CD4-positive, alpha-beta T cell (primary cell): ENCODE results near the gene MVB12A. TPM values are rescaled to one million over a fixed set of nuclear protein-coding genes. Genes with fewer than 3 reads are reported as not detected.

Source experiments
- ATAC-seq: fragments of 200-7000 bp; cut with Tn5 transposase; one replicate; pipeline ENCODE4 v1.10.0; 2022; ENCODE audit warnings: mild to moderate bottlenecking; ENCODE audit not compliant: poor library complexity
- CTCF ChIA-PET: fragments of 350-600 bp; sonication (Branson Sonifier 250); formaldehyde crosslinking; loops from one replicate; lab custom pipeline; 2021; ENCODE audit warnings: antibody characterized with exemption, inconsistent platforms; lab: Charles Lee
- POLR2A ChIA-PET: fragments of 350-600 bp; sonication (Branson Sonifier 250); formaldehyde crosslinking; loops from one replicate; lab custom pipeline; 2021; ENCODE audit warnings: antibody characterized with exemption, inconsistent platforms; lab: Charles Lee
- DNase-seq, 14 experiments: peaks; one replicate each; pipeline ENCODE4 v3.0.0-alpha.2; 2013 to 2020; ENCODE audit warnings: mixed read lengths in 2 of 14
- H3K27ac ChIP-seq, 2 donors: one replicate each; pipeline versions ENCODE4 v1.5.1 to v1.7.0; 2013; ENCODE audit warnings: low read length in 2 of 2, low read depth in 1 of 2, mild to moderate bottlenecking in 1 of 2
- H3K27me3 ChIP-seq, 2 experiments: 1 replicate in 1 of 2; 2 replicates in 1 of 2; pipeline versions ENCODE4 v1.6.1 to v1.7.0; 2013; ENCODE audit warnings: low read length in 2 of 2, control low read depth in 1 of 2, mild to moderate bottlenecking in 1 of 2, moderate library complexity in 1 of 2; ENCODE audit not compliant: insufficient read depth in 2 of 2, control insufficient read depth in 1 of 2
- H3K36me3 ChIP-seq: one replicate; pipeline ENCODE4 v1.6.1; 2013; ENCODE audit warnings: low read length, control low read depth; ENCODE audit not compliant: insufficient read depth
- H3K4me1 ChIP-seq: one replicate; pipeline ENCODE4 v1.6.1; 2013; ENCODE audit warnings: low read length, control low read depth; ENCODE audit not compliant: insufficient read depth
- H3K4me3 ChIP-seq: one replicate; pipeline ENCODE4 v1.5.1; 2013; ENCODE audit warnings: mild to moderate bottlenecking, low read length, moderate library complexity
- H3K9me3 ChIP-seq, 2 experiments: 1 replicate in 1 of 2; 2 replicates in 1 of 2; pipeline versions ENCODE4 v1.6.1 to v1.7.0; 2013; ENCODE audit warnings: low read length in 2 of 2, mild to moderate bottlenecking in 2 of 2, control low read depth in 1 of 2, moderate library complexity in 1 of 2; ENCODE audit not compliant: control insufficient read depth in 1 of 2, insufficient read depth in 1 of 2
- H3K27ac Mint-ChIP-seq: one replicate; pipeline ENCODE4 v1.8.0; 2020; ENCODE audit warnings: mixed read lengths
- H3K27me3 Mint-ChIP-seq: one replicate; pipeline ENCODE4 v1.8.0; 2021; ENCODE audit warnings: mixed read lengths
- H3K36me3 Mint-ChIP-seq: one replicate; pipeline ENCODE4 v1.8.0; 2021; ENCODE audit warnings: low read depth, mixed read lengths
- H3K4me1 Mint-ChIP-seq: one replicate; pipeline ENCODE4 v1.8.0; 2021; ENCODE audit warnings: low read depth, mixed read lengths
- H3K4me3 Mint-ChIP-seq: one replicate; pipeline ENCODE4 v1.8.0; 2020; ENCODE audit warnings: mild to moderate bottlenecking, mixed read lengths
- H3K9me3 Mint-ChIP-seq: one replicate; pipeline ENCODE4 v1.8.0; 2020; ENCODE audit warnings: mixed read lengths
- intact Hi-C, 2 experiments: fragments of 100-400 bp; cut with DNase I in 1 of 2; cut with micrococcal nuclease in 1 of 2; formaldehyde crosslinking; loops; one replicate each; pipeline versions ENCODE4 v1.15.1 to v1.9.0; 2023 to 2025; cut with DNase I, micrococcal nuclease
- total RNA-seq, 174 experiments: library from RNA in 2 of 174; stranded (reverse) in 2 of 174; gene quantifications; one replicate each; pipeline ENCODE4 v1.2.3 and lab custom pipeline; 2021 to 2026
- TF ChIP-seq, protein P1 (sequence below): fragments of 200-600 bp; IDR thresholded peaks from one replicate; pipeline ENCODE4 v1.8.0; 2022; ENCODE audit warnings: antibody characterized with exemption, mild to moderate bottlenecking

MVB12A gene
- total RNA-seq, 2 experiments from 2014 or later = 9.8 to 10.7 TPM

DNA sequence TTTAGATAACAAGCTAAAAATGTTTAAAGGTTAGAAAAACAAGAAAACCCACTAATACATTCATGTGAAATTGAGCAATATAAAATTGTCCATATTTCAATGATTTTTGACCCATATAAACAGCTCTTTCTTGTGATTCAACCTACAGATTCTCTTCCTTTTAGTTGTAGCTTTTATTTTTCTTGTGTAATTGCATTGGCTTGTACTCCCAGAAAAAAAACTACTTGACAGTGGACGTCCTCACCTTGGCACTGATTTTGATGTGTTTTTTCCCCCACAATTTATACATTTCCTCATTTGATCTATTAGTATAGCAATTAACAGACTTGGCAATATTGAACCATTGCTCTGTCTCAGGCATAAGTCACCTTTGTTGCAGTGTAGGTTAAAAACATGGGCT lies 30.6 kb upstream of the MVB12A start:
- Mint-ChIP-seq H3K27me3 (no peaks in the 10 kb centered on the region), H3K36me3 (no peaks in the 10 kb centered on the region), H3K4me1 (peaks cover 17% of the 10 kb centered on the region), H3K9me3 (no peaks in the 10 kb centered on the region), H3K27ac (no peak overlapping the region), H3K4me3 (peak overlapping the region; percentile 62)
- TF ChIP-seq, protein P1, sequence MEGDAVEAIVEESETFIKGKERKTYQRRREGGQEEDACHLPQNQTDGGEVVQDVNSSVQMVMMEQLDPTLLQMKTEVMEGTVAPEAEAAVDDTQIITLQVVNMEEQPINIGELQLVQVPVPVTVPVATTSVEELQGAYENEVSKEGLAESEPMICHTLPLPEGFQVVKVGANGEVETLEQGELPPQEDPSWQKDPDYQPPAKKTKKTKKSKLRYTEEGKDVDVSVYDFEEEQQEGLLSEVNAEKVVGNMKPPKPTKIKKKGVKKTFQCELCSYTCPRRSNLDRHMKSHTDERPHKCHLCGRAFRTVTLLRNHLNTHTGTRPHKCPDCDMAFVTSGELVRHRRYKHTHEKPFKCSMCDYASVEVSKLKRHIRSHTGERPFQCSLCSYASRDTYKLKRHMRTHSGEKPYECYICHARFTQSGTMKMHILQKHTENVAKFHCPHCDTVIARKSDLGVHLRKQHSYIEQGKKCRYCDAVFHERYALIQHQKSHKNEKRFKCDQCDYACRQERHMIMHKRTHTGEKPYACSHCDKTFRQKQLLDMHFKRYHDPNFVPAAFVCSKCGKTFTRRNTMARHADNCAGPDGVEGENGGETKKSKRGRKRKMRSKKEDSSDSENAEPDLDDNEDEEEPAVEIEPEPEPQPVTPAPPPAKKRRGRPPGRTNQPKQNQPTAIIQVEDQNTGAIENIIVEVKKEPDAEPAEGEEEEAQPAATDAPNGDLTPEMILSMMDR = no peak
- Histone ChIP-seq H3K4me3 (no peak overlapping the region), H3K9me3 (no peaks in the 10 kb centered on the region), H3K27ac (no peak overlapping the region), H3K27me3 (no peaks in the 10 kb centered on the region), H3K4me1 (peaks cover 24% of the 10 kb centered on the region), H3K36me3 (no peaks in the 10 kb centered on the region)
- POLR2A ChIA-PET = interaction anchor here (1.0 to 1.1 kb wide), 2 partner anchors 15 to 17 kb away, joined by 3 read pairs; partner anchors contain the start of gene BST2
- no peak for DNase-seq
- intact Hi-C loops = loop anchor here (10.0 kb wide), 2 partner anchors 124 to 324 kb away; partner anchors contain the start of genes BABAM1 (in 1 of the 2) and USHBP1 (in 1 of the 2)
- no peak for ATAC-seq
- CTCF ChIA-PET = interaction anchor here (0.9 to 1.4 kb wide), 2 partner anchors 55 to 96 kb away, joined by 3 read pairs; no protein-coding TSS in a partner anchor

DNA sequence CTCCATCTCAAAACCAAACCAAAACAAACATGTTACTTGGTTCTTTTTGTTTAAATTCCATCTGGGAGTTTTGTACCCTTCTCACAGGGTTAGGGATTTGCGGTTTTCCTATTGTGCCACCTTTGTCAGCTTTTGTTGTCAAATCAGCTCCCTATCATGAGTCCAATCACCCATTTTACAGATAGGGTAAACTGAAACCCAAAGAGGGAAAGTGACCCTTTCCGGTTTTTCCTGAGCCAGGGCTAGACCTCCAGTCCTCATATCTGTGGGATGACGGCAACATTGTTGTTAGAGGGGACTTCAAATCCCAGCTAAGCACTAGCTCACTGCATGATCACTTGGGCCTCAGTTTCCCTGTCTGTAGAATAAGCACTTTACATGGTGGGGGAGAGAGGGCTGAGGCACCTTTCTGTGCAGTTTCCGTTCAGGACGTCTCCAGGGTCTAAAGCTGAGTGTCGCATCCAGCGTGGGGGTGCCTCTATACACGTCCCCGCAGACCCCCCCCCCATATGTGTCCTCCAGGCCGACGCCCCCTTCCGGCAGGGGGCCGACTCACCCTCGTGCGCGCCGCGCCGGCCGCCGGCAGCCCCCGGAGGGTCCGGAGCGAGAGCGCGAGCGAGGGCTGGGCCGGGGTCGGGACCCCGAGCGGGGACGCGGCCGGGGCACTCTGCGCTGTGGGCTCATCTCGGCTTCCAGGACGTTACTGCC lies 29.7 kb upstream of the MVB12A start:
- Histone ChIP-seq H3K27ac (no peak overlapping the region), H3K4me3 (peak overlapping the region; percentile 74), H3K36me3 (no peaks in the 10 kb centered on the region), H3K27me3 (no peaks in the 10 kb centered on the region), H3K9me3 (no peaks in the 10 kb centered on the region), H3K4me1 (peaks cover 29% of the 10 kb centered on the region)
- intact Hi-C loops = loop anchor here (5.0 to 10.0 kb wide), 3 partner anchors 77 to 325 kb away; partner anchors contain the start of genes BABAM1 (in 1 of the 2) and USHBP1 (in 1 of the 2)
- TF ChIP-seq, protein P1 = no peak
- no peaks in the 10 kb centered on the region for H3K27me3 Mint-ChIP-seq
- CTCF ChIA-PET = interaction anchor here (0.5 to 1.4 kb wide), 4 partner anchors 56 to 1549 kb away, joined by 3 to 4 read pairs (median 3); no protein-coding TSS in a partner anchor
- H3K36me3 Mint-ChIP-seq = no peaks in the 10 kb centered on the region
- POLR2A ChIA-PET = interaction anchor here (1.1 to 1.2 kb wide), 3 partner anchors 15 to 29 kb away, joined by 3 to 6 read pairs (median 4); partner anchors contain the start of genes BST2 and MVB12A
- ATAC-seq = no peak
- H3K4me1 Mint-ChIP-seq = peaks cover 19% of the 10 kb centered on the region
- no peak overlapping the region for H3K27ac Mint-ChIP-seq
- H3K9me3 Mint-ChIP-seq = no peaks in the 10 kb centered on the region
- DNase-seq = peak in 3 of 14 experiments; percentile 33 to 50 (median 45)
- H3K4me3 Mint-ChIP-seq = no peak overlapping the region

DNA sequence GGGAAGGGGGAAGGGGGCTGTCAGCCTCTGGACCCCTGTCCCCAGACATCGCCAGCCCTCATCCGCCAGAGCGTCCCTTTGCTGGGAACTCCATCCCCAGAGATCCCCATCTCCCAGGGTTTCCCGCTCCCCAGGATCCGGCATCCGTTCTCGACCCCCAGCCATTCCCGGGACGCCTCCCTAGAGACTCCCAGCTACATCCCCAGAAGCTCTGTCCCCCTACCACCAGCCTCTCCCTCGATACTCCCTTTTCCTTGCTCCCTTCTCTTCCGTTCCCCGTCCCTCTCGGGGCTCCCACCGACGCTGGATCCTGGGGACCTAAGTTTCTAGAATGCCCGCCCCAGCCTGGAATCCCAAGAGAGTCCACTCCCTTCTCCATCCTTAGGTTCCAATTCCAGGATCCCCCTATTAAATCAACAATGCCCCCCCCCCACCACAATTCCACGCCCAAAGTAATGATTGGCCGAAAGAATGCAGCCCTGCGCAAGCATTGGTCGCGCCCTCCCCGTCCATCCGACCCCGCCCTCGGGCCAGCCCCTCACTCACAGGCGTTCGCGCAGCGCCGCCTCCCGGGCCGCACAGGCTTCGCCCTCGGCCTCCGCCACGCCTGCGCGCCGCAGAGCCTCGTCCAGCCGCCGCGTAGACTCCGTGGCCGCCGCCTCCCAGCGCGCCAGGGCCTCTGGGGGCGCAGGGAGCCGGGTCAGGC lies 29.0 kb upstream of the MVB12A start:
- peaks cover 23% of the 10 kb centered on the region for H3K4me1 Mint-ChIP-seq
- no peaks in the 10 kb centered on the region for H3K27me3 Mint-ChIP-seq
- no peak overlapping the region for H3K27ac Mint-ChIP-seq
- Histone ChIP-seq H3K9me3 (no peaks in the 10 kb centered on the region), H3K36me3 (no peaks in the 10 kb centered on the region), H3K4me1 (peaks cover 32% of the 10 kb centered on the region), H3K4me3 (peak overlapping the region; percentile 74), H3K27ac (no peak overlapping the region), H3K27me3 (no peaks in the 10 kb centered on the region)
- H3K9me3 Mint-ChIP-seq = no peaks in the 10 kb centered on the region
- intact Hi-C loops = loop anchor here (1.0 to 5.0 kb wide), 3 partner anchors 45 to 99 kb away; no protein-coding TSS in a partner anchor
- POLR2A ChIA-PET = interaction anchor here (1.0 to 1.2 kb wide), 3 partner anchors 14 to 82 kb away, joined by 3 to 6 read pairs (median 4); partner anchors contain the start of genes BST2, DDA1 and MVB12A
- no peaks in the 10 kb centered on the region for H3K36me3 Mint-ChIP-seq
- TF ChIP-seq, protein P1 = peak; percentile 67
- ATAC-seq (peak; percentile 99), DNase-seq (peak; percentile 83 to 95 (median 87))
- CTCF ChIA-PET = interaction anchor here (0.5 to 1.3 kb wide), 7 partner anchors 14 to 1550 kb away, joined by 3 to 8 read pairs (median 3); partner anchors contain the start of genes BABAM1, BST2, DDA1 and MVB12A
- H3K4me3 Mint-ChIP-seq = peak overlapping the region; percentile 93
